ENCODE measurements around the gene LFNG. TPM values are rescaled to one million over a fixed set of nuclear protein-coding genes. Genes with fewer than 3 reads are reported as not detected.
"Not testable (repeated sequence)": the region's sequence is repeated elsewhere in the genome, so short reads cannot be mapped to it uniquely, and the experiment has no call there.

Gene LFNG
- total RNA-seq, 3 donors from 2014 or later: 31.7 to 95.0 (median 71.7) TPM

- TF ChIP-seq CTCF (IDR thresholded peaks at IDR 0.05): peak; percentile 22
- ATAC-seq: peak; percentile 90
Observed at GRCh38 chr7:2555121-2556052, 35.8 kb downstream of the LFNG start, which contains the start of gene BRAT1. Gene BRAT1, minus strand, starts transcription at chr7:2555524. Its CDS starts 1,093 bp downstream, at chr7:2554431.

GRCh38 chr7:2558629-2559282 lies 39.2 kb downstream of the LFNG start, which contains the start of gene IQCE:
Gene IQCE, plus strand, starts transcription at chr7:2558979. Its CDS starts 203 bp downstream, at chr7:2559182.
- Histone ChIP-seq H3K4me1 (ENCODE audit: low read depth) (peaks cover 34% of the 10 kb centered on the region), H3K36me3 (ENCODE audit: low read depth) (no peaks in the 10 kb centered on the region), H3K9me3 (no peaks in the 10 kb centered on the region), H3K4me3 (peak within 1 kb of the TSS; percentile 92)
- TF ChIP-seq CTCF (IDR thresholded peaks at IDR 0.05): no peak
- intact Hi-C loops (cut with DNase I, micrococcal nuclease): no loop called here
- peak; percentile 92 to 97 (median 97) for DNase-seq
- ATAC-seq: peak; percentile 82

More at GRCh38 chr7:2555121-2556052, 35.8 kb downstream of the LFNG start, which contains the start of gene BRAT1:
- Histone ChIP-seq H3K4me3 (peak within 1 kb of the TSS; percentile 65), H3K36me3 (ENCODE audit: low read depth) (no peaks in the 10 kb centered on the region), H3K4me1 (ENCODE audit: low read depth) (peaks cover 24% of the 10 kb centered on the region), H3K9me3 (no peaks in the 10 kb centered on the region)
- DNase-seq: peak; percentile 98 to 99 (median 99)
- intact Hi-C loops (cut with DNase I, micrococcal nuclease): no loop called here

GRCh38 chr7:2559283-2559950 lies 39.8 kb downstream of the LFNG start:
- TF ChIP-seq CTCF (IDR thresholded peaks at IDR 0.05): no peak
- Histone ChIP-seq H3K36me3 (ENCODE audit: low read depth) (no peaks in the 10 kb centered on the region), H3K4me3 (peak overlapping the region; percentile 92), H3K4me1 (ENCODE audit: low read depth) (peaks cover 28% of the 10 kb centered on the region), H3K9me3 (no peaks in the 10 kb centered on the region)
- intact Hi-C loops (cut with DNase I, micrococcal nuclease): no loop called here
- ATAC-seq (peak; percentile 49), DNase-seq (peak; percentile 53 to 76 (median 76))

GRCh38 chr7:2563955-2564354 lies 44.4 kb downstream of the LFNG start:
- ATAC-seq; H3K4me3 ChIP-seq; DNase-seq; H3K36me3 ChIP-seq (ENCODE audit: low read depth); intact Hi-C loops (cut with DNase I, micrococcal nuclease); H3K9me3 ChIP-seq: not testable (repeated sequence)
- H3K4me1 ChIP-seq (ENCODE audit: low read depth): peaks cover 19% of the 10 kb centered on the region

- DNase-seq (peak in 2 of 3 donors; percentile 61 to 71), ATAC-seq (peak; percentile 92)
- Histone ChIP-seq H3K4me3 (no peak overlapping the region), H3K9me3 (no peaks in the 10 kb centered on the region), H3K36me3 (ENCODE audit: low read depth) (no peaks in the 10 kb centered on the region), H3K4me1 (ENCODE audit: low read depth) (peaks cover 16% of the 10 kb centered on the region)
- intact Hi-C loops (cut with DNase I, micrococcal nuclease): no loop called here
- TF ChIP-seq CTCF (IDR thresholded peaks at IDR 0.05): no peak
Observed at GRCh38 chr7:2564970-2565540, 45.5 kb downstream of the LFNG start.

Measured in mucosa of descending colon (tissue), 3 donors.